Activated CD4-positive, CD25-positive, alpha-beta regulatory T cell (primary cell): ENCODE data around the gene RAB27A.
"Not testable (repeated sequence)": the region's sequence is repeated elsewhere in the genome, so short reads cannot be mapped to it uniquely, and the experiment has no call there.

Experiments used
- DNase-seq, 4 experiments: peaks; one replicate each; lab custom pipeline; 2025; lab: John Stamatoyannopoulos, UW

The RAB27A gene

GRCh38 chr15:55250392-55250791 is 39.2 kb downstream of the RAB27A start:
- no peak for DNase-seq

GRCh38 chr15:55249885-55250284 is 39.7 kb downstream of the RAB27A start:
- DNase-seq, result not testable (repeated sequence)

- DNase-seq, result no peak
Observed at GRCh38 chr15:55248895-55249294, 40.7 kb downstream of the RAB27A start.

- no peak for DNase-seq
Observed at GRCh38 chr15:55247766-55248427, 41.7 kb downstream of the RAB27A start.

GRCh38 chr15:55247311-55247710 is 42.3 kb downstream of the RAB27A start:
- DNase-seq, result no peak

GRCh38 chr15:55246567-55246966 is 43.0 kb downstream of the RAB27A start:
- no peak for DNase-seq

- DNase-seq, result no peak
Observed at GRCh38 chr15:55245059-55245458, 44.6 kb downstream of the RAB27A start.

- no peak for DNase-seq
Observed at GRCh38 chr15:55241891-55242290, 47.7 kb downstream of the RAB27A start.

GRCh38 chr15:55241186-55241585 is 48.4 kb downstream of the RAB27A start:
- DNase-seq, result no peak

- DNase-seq, result no peak
Observed at GRCh38 chr15:55240125-55240760, 49.4 kb downstream of the RAB27A start.

- DNase-seq, result no peak
Observed at GRCh38 chr15:55239440-55240124, 50.0 kb downstream of the RAB27A start.

GRCh38 chr15:55238877-55239276 is 50.7 kb downstream of the RAB27A start:
- no peak for DNase-seq

- DNase-seq, result no peak
Observed at GRCh38 chr15:55237219-55238130, 52.1 kb downstream of the RAB27A start.

- no peak for DNase-seq
Observed at GRCh38 chr15:55235546-55236036, 54.0 kb downstream of the RAB27A start.

GRCh38 chr15:55234800-55235104 is 54.9 kb downstream of the RAB27A start:
- DNase-seq, result no peak

GRCh38 chr15:55234104-55234799 is 55.4 kb downstream of the RAB27A start:
- DNase-seq, result no peak

GRCh38 chr15:55231455-55231854 is 58.2 kb downstream of the RAB27A start:
- DNase-seq, result no peak

GRCh38 chr15:55230953-55231352 is 58.7 kb downstream of the RAB27A start:
- no peak for DNase-seq

GRCh38 chr15:55230051-55230670 is 59.5 kb downstream of the RAB27A start:
- DNase-seq, result no peak

GRCh38 chr15:55226127-55226526 is 63.5 kb downstream of the RAB27A start:
- DNase-seq, result no peak

GRCh38 chr15:55224892-55225291 is 64.7 kb downstream of the RAB27A start:
- DNase-seq, result no peak
